Stimulated activated CD4-positive, alpha-beta T cell treated with anti-CD3 and anti-CD28 coated beads, Interleukin-12 subunit alpha, Interleukin-12 subunit beta, amount 100 ng/mL, for 4 hours (primary cell): ENCODE results near the gene MYL9.
"Not testable (repeated sequence)": the region's sequence is repeated elsewhere in the genome, so short reads cannot be mapped to it uniquely, and the experiment has no call there.

Source experiments
- DNase-seq: peaks from one replicate; pipeline ENCODE4 v3.0.0-alpha.2; 2020

MYL9 gene

DNA sequence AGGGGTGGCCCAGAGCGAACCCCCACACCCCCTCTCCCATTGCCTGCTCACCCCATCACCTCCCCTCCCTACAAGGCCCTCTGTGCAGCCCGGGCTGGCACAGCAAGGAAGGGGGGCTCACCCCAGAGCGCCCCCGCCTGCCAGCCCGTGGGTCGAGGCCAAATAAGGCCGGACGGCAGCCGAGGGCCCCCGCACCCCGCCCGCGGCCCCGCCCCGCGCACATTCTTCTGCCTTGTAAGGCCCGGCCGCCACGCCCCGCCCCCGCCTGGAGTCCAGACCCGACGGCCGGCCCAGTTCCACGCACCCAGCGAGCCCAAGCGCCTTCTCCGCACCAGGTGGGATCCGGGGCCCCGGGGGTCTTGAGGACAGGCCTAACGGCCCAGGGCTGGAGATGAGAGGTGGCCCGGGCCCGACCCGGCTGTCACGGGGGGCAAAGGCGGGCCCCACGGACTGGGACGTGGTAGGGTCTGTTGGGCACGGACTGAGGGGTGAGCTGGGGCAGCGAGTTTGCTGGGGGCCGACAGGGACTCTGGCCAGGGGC, at the start of gene MYL9:
TSS of gene MYL9 (plus strand) at position 293 of the 541 bp plus-strand sequence. CDS start 3,366 bp downstream, outside the sequence.
- peak; percentile 7 for DNase-seq

DNA sequence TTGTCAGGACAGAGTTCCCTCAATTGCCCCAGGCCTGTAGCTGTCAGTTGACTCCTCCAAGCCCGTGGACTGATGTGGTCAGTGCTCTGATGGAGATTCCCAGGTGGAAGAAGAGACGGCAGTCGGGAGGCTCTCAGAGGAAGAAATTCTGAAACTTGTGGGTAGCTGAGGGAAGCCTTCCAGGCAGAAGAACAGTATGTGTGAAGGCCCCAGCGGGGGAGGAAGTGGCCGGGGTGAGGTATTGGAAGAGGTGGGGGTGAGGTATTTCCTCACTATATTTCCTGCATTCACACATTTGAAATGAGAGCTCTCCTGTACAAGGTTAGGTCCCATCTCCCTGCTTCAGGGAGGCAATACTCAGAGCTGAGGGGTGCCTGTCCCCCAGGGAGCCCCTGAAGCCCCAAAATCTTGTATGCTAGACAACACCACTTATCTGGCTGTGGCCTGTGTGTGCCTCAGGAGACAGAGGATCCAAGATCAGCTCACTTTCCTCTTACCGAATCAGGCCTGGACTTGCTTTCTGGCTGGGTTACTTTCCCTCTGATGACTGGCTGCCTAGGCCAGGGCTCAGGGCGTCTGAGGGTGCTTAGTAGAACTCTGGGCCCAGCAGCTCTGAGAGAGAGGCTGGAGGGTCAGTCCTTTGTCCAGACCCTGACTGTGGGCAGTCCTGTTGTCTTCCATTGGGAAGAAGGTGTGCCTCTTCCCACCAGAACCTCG, 49.3 kb upstream of the MYL9 start:
- peak; percentile 35 for DNase-seq

DNA sequence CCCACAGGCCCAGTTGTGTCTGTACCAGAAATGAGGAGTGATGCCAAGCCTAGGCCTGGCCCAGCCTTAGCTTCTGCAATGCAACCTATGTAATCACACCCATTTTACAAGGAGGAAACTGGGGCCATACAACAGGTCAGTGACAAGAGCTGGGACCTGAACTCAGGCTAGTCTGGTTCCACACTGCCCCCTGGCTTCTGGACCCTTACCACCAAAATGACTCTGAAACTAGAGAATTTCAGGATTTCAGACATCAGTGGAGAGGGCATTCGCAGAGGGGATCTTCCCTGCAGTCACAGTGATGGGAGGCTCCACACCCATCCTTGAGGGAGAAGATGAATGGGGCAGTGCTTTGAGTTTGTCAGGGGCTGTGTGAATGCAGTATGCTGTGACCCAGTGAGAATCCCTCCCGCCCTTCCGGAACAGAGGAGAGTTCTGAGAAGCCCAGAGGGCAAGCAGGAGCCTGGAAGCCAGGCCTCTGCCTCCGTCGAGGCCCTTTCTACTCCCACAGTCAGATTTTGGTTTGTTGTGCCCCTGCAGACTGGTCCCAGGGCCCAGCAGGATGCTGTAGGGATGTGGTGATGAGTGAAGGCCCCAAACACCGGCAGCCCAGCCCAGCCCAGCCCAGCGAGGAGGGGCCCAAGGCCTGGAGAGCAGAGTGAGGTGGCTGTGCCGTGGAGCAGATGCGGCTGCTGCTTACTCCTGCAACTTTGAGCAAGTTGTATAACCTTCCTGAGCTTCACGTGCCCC, 48.1 kb upstream of the MYL9 start:
- no peak for DNase-seq

DNA sequence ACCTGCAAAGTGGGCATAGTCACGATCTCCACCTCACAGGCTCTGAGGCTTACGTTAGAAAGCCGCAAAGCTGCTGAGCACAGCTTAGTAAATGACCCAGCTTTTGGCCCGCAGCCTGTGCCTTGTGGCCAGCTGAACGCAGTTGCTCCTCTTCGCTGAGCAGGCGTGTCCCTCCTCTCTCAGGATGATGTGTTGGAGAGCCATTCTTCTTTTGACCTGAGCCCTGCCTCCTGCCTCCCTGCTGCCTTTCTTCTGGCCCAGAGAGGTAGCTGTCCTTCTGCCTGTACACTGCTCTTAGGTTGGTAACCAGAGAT, 47.6 kb upstream of the MYL9 start:
- no peak for DNase-seq

DNA sequence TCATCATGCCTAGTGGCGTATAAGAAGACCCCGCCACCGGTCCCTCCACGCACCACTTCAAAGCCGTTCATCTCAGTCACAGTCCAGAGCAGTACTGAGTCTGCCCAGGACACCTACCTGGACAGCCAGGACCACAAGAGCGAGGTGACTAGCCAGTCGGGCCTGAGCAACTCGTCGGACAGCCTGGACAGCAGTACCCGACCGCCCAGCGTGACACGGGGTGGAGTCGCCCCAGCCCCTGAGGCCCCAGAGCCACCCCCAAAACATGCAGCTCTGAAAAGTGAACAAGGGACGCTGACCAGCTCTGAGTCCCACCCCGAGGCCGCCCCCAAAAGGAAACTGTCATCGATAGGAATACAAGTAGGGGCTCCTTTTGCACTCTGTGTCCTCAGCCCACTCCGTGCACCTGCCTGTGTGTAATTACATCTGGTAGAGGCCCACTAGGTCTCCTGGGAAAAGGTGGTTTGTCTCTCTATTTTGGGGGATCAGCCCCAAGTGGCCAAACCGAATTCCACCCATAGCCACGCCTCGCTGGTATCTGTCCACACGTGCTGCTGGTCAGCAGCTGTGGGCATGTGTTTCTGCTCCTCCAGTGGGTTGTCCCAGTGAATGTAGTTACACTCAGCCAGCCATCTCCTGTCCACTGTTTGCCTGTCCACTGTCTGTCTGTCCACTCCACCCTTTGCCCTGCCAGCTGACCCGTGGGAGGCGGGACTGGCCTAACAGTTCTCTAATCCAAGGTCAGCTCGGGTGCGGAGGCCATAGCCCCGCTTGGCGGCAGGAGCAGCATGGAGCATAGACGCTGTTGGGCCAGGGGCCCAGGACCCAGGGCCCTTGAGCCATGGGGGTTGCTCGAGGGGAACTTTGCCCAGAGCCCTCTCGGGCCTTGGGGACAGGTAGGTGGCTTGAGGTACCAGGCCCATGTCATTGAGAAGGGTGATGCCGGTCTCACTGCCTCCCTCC, 44.3 kb upstream of the MYL9 start:
- no peak for DNase-seq

DNA sequence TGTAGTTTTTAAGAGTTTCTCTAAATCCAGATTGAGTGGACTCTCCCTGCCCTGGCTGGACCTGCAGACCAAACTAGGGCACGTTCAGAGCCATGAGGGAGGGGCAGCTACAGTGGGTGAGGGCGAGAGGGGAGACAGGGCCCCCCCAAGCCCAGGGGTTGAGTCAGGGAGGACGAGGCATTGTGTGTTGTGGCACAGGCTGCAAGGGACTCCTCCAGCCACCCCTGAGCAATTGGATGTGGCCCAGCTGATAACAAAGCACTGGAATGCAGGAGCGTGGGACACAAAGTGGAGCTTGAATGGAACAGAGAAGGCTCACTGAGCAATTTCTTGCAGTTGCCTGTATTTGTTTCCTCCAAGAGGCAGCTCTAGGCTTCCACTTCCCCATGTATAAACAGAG, 43.5 kb upstream of the MYL9 start:
- DNase-seq, result no peak

DNA sequence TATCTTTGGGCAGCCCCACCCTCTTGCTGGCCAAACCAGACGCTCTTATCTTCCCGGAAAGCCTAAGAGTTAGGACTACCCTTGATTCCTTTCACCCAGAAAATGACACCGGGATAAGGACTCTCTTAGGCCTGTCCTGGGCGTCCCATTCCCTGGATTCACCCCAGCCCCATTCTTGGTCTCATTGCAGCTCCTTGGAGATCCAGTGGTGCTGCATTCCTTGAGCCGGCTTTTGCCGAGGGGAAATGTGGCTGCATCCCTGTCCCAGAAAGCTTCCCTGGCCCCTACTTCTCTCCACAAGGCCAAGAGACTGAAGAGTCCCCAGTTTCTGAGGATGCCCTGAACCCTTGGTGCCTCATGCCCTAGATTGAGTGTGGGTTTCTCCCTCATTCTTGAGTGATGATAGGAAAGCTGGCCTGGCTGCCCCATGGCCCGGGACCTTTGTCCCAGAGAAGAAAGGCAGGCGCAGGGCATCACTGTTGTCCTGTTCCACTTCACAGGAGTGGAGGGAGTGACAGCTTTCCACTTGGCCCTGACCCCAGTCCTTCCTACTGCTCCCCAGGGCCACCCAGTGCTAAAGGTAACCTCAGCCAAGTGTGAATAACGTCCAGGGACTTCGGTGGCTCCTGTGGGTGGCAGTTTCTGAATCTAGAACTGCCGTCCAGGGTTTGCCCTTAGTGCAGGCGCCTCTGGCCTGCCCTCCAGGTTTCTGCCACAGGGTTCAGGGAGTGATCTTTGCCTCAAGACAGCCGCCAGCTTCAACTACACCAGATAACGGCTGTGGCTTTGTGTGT, 42.7 kb upstream of the MYL9 start:
- no peak for DNase-seq

DNA sequence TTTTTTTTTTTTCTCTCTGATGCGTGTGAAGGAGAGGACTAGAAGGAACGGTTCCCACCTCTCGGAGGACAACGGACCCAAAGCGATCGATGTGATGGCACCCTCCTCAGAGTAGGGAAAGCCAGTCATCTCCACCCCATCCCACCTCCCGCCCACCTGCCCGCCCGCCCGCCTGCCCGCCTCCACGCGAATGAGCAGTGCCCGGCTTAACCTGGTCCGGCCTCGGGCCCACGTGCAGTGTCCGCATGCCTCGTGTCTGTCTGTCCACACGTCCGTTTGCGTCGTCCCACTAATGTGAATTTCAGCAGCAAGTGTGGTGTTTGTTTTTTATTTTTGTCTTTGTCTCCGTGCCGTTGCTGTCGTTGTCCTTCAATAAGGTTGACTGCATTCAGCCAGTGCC, 42.1 kb upstream of the MYL9 start:
- no peak for DNase-seq

DNA sequence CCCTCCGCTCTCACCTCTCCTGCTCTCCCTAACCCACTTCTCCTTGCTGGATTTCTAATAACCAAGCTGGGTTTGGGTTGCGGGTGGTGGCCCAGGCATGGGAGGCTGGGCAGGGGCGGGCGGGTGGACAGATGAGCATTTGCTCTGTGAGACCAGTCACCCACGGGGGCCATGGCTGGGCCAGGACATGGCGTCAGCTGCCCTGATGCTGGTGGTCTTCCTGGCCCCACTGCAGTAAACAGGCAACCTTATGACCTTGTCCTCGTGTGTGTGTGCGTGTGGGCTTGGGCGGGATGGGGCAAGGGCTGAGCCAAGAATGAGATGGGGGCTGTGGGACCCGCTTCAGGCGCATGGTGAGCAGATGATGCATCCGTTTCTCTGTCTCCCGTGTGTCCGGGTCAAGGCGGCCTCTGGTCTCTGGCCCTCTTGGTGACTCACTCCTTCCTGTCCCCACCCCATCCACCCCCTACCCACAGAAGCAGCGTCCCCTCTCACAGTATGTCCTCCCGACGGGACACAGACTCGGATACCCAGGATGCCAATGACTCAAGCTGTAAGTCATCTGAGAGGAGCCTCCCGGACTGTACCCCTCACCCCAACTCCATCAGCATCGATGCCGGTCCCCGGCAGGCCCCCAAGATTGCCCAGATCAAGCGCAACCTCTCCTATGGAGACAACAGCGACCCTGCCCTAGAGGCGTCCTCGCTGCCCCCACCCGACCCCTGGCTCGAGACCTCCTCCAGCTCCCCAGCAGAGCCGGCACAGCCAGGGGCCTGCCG, 41.4 kb upstream of the MYL9 start:
- no peak for DNase-seq

DNA sequence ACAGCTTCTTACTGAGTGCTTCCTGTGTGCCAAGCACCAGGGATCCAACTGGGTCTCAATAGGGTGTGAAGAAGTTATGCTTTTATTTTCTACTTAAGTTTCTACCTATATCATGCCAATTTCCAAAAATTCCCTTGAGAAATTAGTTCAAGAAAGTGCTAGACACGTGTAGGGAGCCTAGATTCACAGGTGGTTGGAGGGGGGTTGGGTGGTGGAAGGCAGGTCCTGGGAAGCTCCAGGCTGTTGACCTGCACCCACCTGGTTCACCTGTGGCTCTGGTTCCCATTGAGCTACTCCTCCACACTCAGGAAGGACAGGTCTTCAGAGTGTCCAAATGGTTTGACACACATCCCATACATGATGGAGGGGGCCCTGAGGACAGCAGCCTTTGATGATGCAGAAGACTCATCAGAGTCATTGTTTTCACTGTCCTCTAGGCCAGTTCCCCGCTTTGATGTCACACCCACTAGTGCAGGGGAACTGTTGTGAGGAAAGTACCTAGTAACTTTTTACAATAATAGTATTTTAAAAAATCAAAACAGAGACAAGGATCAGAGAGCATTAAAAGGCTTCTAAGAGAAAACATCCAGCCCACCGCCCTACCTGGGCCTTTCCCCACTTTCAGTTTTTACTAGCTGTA, 39.8 kb upstream of the MYL9 start:
- no peak for DNase-seq

DNA sequence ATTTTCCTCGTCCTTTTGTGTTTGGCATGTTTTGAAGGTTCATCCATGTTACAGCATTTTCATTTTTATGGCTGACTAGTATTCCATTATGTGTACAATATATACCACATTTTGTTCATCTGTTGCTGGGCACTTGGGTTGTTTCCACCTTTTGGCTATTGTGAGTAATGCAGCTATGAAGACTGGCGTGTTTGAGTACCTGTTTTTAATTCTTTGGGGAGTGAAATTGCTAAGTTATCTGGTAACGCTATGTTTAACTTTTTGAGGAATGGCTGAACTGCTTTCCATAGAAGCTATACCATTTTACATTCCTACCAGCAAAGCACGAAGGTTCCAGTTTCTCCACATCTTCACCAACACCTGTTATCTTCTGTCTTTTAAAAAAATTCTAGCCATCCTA, 37.0 kb upstream of the MYL9 start:
- DNase-seq, result no peak

DNA sequence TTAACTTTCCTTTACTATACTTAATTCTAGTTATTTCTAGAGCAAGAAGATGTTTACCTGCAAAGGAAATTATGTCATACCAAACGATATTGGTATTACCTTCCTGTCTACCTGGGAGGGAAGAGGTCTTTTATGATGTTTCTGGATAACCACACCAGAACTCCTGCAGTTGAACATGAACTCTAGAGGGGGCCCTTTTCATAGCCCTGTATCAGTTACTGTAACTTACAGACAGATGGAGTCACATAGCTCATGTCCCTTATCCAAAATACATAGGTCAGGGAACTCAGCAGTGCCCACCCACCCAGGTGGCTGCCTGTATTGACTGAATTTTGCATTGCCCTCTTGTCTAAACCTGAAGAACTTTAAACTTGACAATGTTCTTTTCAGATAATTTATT, 35.1 kb upstream of the MYL9 start:
- no peak for DNase-seq

DNA sequence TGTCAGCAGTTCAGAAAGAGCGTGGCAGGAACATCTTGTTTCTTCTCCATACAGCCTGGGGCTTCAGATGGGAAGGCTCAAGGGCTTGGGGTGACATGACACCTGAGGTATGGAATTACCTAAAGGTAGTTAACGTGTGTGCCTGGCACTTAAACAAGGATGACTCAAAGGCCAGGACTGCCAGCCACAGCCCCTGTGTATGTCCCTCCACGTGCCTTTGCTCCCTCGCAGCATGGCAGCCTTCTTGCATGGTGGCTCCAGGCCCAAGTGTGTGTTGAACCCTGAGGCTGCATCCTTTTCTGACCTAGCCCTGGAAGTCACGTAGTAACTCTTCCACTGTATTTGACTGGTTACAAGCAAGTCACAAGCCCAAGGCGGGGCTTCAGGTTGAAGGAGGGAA, 33.6 kb upstream of the MYL9 start:
- DNase-seq, result no peak

DNA sequence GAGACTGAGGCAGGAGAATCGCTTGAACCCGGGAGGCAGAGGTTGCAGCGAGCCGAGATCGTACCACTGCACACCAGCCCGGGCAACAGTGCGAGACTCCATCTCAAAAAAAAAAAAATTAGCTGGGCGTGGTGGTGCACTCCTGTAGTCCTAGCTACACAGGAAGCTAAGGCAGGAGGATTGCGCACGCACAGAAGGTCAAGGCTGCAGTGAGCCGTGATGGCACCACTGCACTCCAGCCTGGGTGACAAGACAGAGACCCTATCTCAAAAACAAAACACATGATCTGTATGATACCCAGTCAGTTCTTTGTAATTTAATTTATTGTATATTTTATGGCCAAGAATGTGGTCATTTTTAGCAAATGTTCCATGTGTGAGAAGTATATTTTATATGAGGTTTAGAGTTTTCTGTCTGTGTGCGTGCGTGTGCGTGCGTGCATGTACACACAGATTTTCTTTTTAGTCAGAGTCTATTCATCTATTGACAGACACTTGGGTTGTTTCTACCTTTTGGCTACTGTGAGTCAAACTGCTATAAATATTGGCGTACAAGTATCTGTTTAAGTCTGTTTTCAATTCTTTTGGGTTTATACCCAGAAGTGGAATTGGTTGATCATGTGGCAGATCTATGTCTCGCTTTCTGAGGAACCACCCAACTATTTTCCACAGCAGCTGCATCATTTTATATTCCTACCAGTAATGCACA, 22.2 kb upstream of the MYL9 start:
- DNase-seq, result no peak

DNA sequence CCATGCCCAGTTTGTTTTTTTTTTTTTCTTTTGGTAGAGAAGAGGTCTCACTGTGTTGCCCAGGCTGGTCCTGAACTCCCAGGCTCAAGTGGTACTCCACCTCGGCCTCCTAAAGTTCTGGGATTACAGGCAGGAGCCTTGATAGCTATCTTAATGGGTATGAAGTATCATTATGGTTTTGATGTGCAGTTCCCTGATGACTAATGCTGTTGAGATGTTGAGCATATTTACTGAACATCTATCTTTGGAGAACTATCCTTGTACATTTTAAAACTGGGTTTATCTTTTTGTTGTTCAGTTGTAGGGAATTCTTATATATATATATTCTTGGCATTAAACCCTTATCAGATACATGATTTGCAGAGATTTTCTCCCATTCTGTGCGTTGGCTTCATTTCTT, 21.4 kb upstream of the MYL9 start:
- DNase-seq, result no peak

DNA sequence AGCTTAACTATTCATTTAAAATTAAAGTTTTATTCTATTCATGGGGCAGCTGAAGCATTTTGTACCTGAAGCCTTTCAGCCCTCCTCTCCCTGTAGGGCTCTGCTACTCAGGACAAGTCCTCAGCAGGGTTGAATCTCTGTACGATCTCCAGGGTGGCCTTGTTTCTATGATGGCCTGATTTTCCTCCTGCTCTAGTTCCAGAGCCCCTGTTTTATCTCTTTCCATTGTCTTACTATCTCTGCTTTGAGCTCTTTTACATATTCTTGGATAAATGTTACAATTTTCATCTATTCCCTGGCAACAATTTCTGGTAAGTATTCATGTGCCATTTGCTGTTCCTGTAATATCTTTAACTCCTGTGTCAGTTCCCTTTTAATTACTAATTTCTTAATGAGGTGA, 19.8 kb upstream of the MYL9 start:
- no peak for DNase-seq

DNA sequence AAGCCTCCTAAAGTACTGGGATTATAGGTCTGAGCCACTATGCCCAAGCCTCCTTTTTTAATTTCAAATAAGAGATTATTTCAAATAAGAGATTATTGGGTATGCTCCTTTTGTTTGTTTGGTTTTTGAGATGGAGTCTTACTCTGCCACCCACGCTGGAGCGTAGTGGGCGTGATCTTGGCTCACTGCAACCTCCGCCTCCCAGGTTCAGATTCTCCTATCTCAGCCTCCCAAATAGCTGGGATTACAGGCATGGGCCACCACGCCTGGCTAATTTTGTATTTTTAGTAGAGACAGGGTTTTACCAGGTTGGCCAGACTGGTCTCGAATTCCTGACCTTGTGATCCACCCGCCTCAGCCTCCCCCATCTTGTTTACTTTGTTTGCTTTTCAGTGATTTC, 18.9 kb upstream of the MYL9 start:
- DNase-seq, result not testable (repeated sequence)

DNA sequence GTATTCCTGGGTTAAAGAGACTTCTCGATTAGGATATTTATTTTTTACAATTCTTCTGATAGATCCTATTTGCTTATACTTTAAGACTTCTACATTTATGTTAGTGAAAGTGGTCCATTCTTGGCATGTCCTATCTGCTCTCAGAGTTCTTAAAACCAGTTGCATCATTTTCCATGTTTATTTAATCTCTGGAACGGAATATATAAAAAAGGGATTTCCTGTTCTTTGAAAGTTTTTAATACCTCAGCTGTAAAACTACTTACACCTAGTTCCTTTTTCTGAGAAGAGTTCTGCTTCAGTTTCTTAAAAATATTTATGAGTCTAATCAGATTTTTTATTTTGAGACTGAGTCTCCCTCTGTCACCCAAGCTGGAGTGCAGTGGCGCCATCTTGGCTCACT, 18.0 kb upstream of the MYL9 start:
- DNase-seq, result no peak

DNA sequence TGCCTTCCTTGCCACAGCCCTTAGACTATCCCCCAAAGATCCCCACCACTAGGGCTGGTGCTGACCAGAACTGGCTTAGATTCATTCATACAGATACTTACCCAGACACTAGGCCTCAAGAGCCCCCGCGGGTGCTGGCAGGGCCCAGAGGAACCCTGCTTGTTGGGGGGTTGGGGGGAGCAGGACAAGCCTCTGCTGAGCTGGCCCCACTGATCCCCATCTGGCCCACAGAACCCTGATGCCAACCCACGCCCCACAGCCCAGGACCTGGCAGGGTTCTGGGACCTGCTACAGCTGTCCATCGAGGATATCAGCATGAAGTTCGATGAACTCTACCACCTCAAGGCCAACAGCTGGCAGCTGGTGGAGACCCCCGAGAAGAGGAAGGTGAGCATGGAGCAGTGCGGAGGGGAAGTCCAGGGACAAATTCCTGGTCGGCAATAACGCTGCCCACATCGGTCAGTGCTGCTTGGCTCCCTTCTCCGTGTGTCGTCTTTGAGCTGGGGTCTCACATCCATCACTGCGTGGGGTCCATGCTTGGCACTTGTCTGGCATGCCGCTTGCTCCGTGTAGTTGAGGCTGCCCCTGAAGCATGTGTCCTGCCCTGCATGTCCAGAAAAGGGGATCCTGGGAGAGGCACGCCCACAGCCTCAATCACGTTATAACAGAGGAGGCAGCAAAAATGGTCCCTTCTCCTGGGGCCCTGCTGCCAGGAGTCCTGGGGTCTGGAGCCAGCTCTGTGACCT, 15.5 kb upstream of the MYL9 start:
- no peak for DNase-seq

DNA sequence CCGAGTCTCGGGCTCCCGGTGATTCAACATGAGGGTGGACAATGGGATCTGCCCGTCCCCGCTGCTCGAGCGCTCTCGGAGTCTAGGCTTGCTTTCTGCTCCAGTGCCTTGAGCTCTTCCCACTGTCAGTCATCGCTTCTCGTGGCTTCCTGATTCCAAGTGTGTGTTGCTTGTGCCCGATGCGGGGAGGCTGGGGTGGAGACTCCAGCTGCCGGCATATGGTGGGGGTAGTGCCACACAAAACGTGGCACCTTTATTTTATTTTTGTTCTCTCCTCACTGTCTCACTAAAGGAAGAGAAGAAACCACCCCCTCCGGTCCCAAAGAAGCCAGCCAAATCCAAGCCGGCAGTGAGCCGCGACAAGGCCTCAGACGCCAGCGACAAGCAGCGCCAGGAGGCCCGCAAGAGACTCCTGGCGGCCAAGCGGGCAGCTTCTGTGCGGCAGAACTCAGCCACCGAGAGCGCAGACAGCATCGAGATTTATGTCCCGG, 14.8 kb upstream of the MYL9 start:
- no peak for DNase-seq
